ENCODE measurements around the gene FAM3D. TPM values are rescaled to one million over a fixed set of nuclear protein-coding genes. Genes with fewer than 3 reads are reported as not detected.
"Not testable (repeated sequence)": the region's sequence is repeated elsewhere in the genome, so short reads cannot be mapped to it uniquely, and the experiment has no call there.

Gene FAM3D
- total and polyA plus RNA-seq, 10 of the 15 experiments (the other 5 are each of a cell fraction or from before 2014, with no cell fraction given), result 0.04 to 0.07 TPM; not detected in 8

DNA sequence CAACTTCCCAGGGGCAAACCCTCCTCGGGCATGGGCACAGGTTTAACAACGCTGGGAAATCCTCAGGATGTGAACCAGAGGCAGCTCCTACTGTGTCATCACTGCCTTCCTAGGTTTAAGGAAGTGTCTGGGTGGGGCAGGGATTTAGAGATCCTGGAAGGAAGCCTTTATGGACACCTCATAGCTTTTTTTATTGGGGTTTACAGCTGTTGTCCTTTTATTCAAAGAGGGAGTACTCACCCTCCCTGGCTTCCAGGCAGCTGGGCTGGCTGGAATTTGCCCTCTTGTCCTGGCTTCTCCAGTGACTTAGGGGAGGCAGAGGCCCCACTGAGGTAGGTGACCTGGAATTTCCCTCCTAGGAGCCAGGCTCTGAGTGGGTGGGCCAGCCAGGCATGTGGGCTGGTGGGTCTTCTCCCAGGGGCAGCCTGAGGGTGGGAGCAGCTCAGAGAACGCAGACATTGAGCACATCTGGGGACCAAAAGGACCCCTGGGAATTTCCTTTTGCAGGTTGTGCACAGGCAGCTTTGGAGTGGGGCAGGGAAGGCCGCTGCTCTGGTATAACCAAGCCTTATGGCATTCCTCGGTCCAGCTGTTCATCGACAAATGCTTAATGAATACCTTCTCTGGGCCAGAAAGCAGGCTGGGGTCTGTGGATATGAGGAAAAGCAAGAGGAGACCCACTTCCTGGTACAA is 13.5 kb upstream of the FAM3D start (continued):
- TF ChIP-seq JUNB (IDR thresholded peaks at IDR 0.05) (no peak), ESRRA (IDR thresholded peaks at IDR 0.05; ENCODE audit: low read length) (no peak), SPI1 (IDR thresholded peaks at IDR 0.05; ENCODE audit: borderline replicate concordance, insufficient read depth, low read depth, low read length) (no peak)

- Histone ChIP-seq H3K79me2 (ENCODE audit: control insufficient read depth, insufficient read depth, low read length) (no peaks in the 10 kb centered on the region), H2AFZ (ENCODE audit: control insufficient read depth, low read depth, low read length) (no peak overlapping the region), H3K36me3 (ENCODE audit: control insufficient read depth in 2 of 2, insufficient read depth in 2 of 2, low read length in 1 of 2) (no peaks in the 10 kb centered on the region), H3K27me3 (replicated peaks in 1 of 2; ENCODE audit: control insufficient read depth in 2 of 2, insufficient read depth in 2 of 2, low read length in 1 of 2) (no peaks in the 10 kb centered on the region; a peak in 1 of 4 replicates), H3K9ac (ENCODE audit: control insufficient read depth, insufficient read depth, low read length) (no peak overlapping the region), H4K20me1 (ENCODE audit: control insufficient read depth, insufficient read depth) (no peaks in the 10 kb centered on the region), H3K9me3 (replicated peaks; ENCODE audit: control insufficient read depth, insufficient read depth, low read length) (no peaks in the 10 kb centered on the region), H3K27ac (ENCODE audit: control insufficient read depth, insufficient read depth) (no peak overlapping the region), H3K4me1 (ENCODE audit: control insufficient read depth, insufficient read depth, low read length) (no peaks in the 10 kb centered on the region), H3K4me3 (no peak overlapping the region), H3K4me2 (ENCODE audit: control insufficient read depth, insufficient read depth) (no peak overlapping the region)
- ChIA-PET POLR2A (no interaction called here), RAD21 (ENCODE audit: unreplicated experiment) (no interaction called here), CTCF (interaction anchor here (0.9 to 1.9 kb wide), 3 partner anchors 8 to 49 kb away, joined by 3 to 4 read pairs (median 3); no protein-coding TSS in a partner anchor), SMC1A (ENCODE audit: uncharacterized antibody, unreplicated experiment) (no interaction called here)
- intact Hi-C loops (cut with micrococcal nuclease; ENCODE audit: unreplicated experiment) (no loop called here), in situ Hi-C loops (cut with MboI) (no loop called here)
- FAIRE-seq (no peak), ATAC-seq (no peak), DNase-seq (ENCODE audit: low read depth, low spot score) (no peak)
- TF ChIP-seq ZSCAN29 (IDR thresholded peaks at IDR 0.05), result no peak
- no peak for TF ChIP-seq KAT2A (conservative IDR thresholded peaks at IDR 0.05; ENCODE audit: control insufficient read depth, low read depth, low read length)
- TF ChIP-seq, protein P1, sequence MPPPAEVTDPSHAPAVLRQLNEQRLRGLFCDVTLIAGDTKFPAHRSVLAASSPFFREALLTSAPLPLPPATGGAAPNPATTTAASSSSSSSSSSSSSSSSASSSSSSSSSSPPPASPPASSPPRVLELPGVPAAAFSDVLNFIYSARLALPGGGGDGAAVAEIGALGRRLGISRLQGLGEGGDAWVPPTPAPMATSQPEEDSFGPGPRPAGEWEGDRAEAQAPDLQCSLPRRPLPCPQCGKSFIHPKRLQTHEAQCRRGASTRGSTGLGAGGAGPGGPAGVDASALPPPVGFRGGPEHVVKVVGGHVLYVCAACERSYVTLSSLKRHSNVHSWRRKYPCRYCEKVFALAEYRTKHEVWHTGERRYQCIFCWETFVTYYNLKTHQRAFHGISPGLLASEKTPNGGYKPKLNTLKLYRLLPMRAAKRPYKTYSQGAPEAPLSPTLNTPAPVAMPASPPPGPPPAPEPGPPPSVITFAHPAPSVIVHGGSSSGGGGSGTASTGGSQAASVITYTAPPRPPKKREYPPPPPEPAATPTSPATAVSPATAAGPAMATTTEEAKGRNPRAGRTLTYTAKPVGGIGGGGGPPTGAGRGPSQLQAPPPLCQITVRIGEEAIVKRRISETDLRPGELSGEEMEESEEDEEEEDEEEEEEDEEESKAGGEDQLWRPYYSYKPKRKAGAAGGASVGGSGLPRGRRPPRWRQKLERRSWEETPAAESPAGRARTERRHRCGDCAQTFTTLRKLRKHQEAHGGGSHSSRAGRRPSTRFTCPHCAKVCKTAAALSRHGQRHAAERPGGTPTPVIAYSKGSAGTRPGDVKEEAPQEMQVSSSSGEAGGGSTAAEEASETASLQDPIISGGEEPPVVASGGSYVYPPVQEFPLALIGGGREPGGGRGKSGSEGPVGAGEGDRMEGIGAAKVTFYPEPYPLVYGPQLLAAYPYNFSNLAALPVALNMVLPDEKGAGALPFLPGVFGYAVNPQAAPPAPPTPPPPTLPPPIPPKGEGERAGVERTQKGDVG (CRISPR knock-in tag; IDR thresholded peaks at IDR 0.05), result no peak
- no peak for TF ChIP-seq IKZF1 (conservative IDR thresholded peaks at IDR 0.05)
- WGBS (ENCODE audit: insufficient coverage, insufficient replicate concordance, low lambda C conversion rate, missing lambda C conversion rate), result 31% methylated on average over 6 of the region's 6 CpGs
- BruUV-seq (replicated peaks), result no TSS peak
These were observed 12.9 kb upstream of the FAM3D start for GRCh38 chr3:58679446-58679845.

DNA sequence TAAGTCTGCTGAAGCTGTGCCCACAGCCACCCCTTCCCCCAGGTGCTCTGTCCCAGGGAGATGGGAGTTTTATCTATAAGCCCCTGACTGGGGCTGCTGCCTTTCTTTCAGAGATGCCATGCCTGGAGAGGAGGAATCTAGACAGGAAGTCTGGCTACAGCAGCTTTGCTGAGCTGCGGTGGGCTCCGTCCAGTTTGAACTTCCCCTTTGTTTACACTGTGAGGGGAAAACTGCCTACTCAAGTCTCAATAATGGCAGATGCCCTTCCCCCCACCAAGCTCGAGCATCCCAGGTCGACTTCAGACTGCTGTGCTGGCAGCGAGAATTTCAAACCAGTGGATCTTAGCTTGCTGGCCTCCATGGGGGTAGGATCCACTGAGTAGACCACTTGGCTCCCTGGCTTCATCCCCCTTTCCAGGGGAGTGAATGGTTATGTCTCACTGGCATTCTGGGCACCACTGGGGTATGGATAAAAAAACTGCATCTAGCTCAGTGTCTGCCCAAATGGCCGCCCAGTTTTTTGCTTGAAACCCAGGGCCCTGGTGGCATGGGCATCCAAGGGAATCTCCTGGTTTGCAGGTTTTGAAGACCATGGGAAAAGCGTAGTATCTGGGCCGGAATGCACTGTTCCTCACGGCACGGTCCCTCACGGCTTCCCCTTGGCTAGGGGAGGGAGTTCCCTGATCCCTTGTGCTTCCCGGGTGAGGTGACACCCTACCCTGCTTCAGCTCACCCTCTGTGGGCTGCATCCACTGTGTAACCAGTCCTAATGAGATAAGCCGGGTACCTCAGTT is 11.8 kb upstream of the FAM3D start:
- WGBS (ENCODE audit: insufficient coverage, insufficient replicate concordance, low lambda C conversion rate, missing lambda C conversion rate), result 14% methylated on average over 13 of the region's 13 CpGs
- H3K27me3 ChIP-seq (replicated peaks in 1 of 2; ENCODE audit: control insufficient read depth in 2 of 2, insufficient read depth in 2 of 2, low read length in 1 of 2); H3K9me3 ChIP-seq (replicated peaks; ENCODE audit: control insufficient read depth, insufficient read depth, low read length); H3K36me3 ChIP-seq (ENCODE audit: control insufficient read depth in 2 of 2, insufficient read depth in 2 of 2, low read length in 1 of 2); H3K9ac ChIP-seq (ENCODE audit: control insufficient read depth, insufficient read depth, low read length); H3K27ac ChIP-seq (ENCODE audit: control insufficient read depth, insufficient read depth); RAD21 ChIA-PET (ENCODE audit: unreplicated experiment); H3K79me2 ChIP-seq (ENCODE audit: control insufficient read depth, insufficient read depth, low read length); DNase-seq (ENCODE audit: low read depth, low spot score); intact Hi-C loops (cut with micrococcal nuclease; ENCODE audit: unreplicated experiment); H3K4me2 ChIP-seq (ENCODE audit: control insufficient read depth, insufficient read depth); BruUV-seq (replicated peaks); H2AFZ ChIP-seq (ENCODE audit: control insufficient read depth, low read depth, low read length); H3K4me3 ChIP-seq; POLR2A ChIA-PET; H3K4me1 ChIP-seq (ENCODE audit: control insufficient read depth, insufficient read depth, low read length); in situ Hi-C loops (cut with MboI); ATAC-seq; H4K20me1 ChIP-seq (ENCODE audit: control insufficient read depth, insufficient read depth); SMC1A ChIA-PET (ENCODE audit: uncharacterized antibody, unreplicated experiment); FAIRE-seq: not testable (repeated sequence)
- CTCF ChIA-PET, result interaction anchor here (1.0 to 1.6 kb wide), 2 partner anchors 48 to 375 kb away, joined by 3 read pairs; no protein-coding TSS in a partner anchor
